GM10248 (cell line): ENCODE results near the gene ZRANB1.

Experiments used
- CTCF ChIA-PET: fragments of 300-600 bp; sonication (Branson Sonifier 250); formaldehyde crosslinking; extraction: SDS; loops from one replicate; lab custom pipeline; 2021; ENCODE audit warnings: antibody characterized with exemption; lab: Yijun Ruan, JAX
- POLR2A ChIA-PET: fragments of 350-650 bp; sonication (Branson Sonifier 250); formaldehyde crosslinking; extraction: SDS; loops from one replicate; lab custom pipeline; 2020; ENCODE audit warnings: antibody characterized with exemption; lab: Yijun Ruan, JAX
- DNase-seq: peaks from one replicate; pipeline ENCODE4 v3.0.0; 2012; ENCODE audit errors: extremely low spot score
- CTCF ChIP-seq: IDR thresholded peaks from 2 replicates; pipeline ENCODE4 v1.5.1; 2012; ENCODE audit warnings: mild to moderate bottlenecking, low read depth; ENCODE audit errors: extremely low read depth, missing control alignments, control extremely low read depth

The ZRANB1 gene

GRCh38 chr10:125034675-125035074 is 92.8 kb downstream of the ZRANB1 start:
- no peak for TF ChIP-seq CTCF
- ChIA-PET CTCF (interaction anchor here (4.1 kb wide), 1 partner anchor 13 kb away, joined by 27 read pairs; no protein-coding TSS in a partner anchor), POLR2A (no interaction called here)
- DNase-seq = no peak

DNA sequence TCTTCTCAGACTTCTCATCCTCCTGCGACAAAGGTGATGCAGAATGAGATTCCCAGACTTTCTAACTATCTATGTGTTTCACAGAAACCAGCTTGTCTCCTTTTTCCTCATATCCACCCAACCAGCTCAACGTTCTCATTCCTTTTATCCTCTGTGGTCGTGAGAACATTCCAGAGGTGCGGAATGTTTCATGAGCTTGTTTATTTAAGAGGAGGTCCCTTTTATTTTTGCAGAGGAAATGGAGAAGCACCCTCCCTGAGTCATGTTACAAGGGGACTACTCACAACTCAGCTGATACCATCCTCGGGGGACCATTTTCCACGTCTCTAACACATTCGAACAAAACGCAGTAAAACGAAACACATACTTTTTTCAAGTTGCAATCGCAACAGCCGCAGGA is 93.2 kb downstream of the ZRANB1 start:
- ChIA-PET CTCF (interaction anchor here (4.1 kb wide), 1 partner anchor 13 kb away, joined by 27 read pairs; no protein-coding TSS in a partner anchor), POLR2A (no interaction called here)
- DNase-seq = no peak
- no peak for TF ChIP-seq CTCF

DNA sequence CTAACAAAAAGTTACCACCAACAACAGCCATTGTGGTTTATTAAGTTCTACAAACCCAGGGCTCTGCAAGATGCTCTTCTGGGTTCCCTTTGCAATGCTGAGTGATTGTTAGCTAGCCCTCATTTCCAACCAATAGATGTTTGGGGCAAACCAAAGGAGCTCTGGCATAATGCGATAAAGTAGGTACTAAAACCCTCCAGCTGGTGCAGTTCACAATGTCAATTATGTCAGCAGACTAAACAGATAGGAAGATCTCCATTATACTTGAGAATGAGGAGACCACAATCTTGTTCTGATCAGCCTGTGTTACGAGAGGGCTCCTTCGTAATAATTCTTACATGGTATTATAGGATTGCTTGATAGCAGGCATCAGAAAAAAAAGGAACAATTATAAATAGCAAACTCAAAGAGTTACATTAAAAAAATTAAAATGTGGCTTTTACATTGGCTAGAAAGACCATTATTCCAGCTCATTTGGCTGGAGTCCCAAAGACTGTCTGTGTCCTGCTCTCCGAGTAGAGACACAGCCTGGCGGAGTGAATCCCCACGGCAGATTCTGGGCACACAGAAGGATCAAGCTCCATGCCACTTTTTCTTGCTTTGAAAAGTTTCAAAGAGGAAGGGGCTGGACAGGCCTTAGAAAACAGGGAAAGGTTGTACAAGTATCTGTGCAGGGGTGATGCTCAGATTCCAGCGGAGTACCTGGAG is 93.8 kb downstream of the ZRANB1 start:
- DNase-seq = no peak
- TF ChIP-seq CTCF = no peak
- POLR2A ChIA-PET = no interaction called here
- CTCF ChIA-PET = interaction anchor here (0.7 to 4.1 kb wide), 2 partner anchors 12 to 26 kb away, joined by 4 to 27 read pairs; no protein-coding TSS in a partner anchor

DNA sequence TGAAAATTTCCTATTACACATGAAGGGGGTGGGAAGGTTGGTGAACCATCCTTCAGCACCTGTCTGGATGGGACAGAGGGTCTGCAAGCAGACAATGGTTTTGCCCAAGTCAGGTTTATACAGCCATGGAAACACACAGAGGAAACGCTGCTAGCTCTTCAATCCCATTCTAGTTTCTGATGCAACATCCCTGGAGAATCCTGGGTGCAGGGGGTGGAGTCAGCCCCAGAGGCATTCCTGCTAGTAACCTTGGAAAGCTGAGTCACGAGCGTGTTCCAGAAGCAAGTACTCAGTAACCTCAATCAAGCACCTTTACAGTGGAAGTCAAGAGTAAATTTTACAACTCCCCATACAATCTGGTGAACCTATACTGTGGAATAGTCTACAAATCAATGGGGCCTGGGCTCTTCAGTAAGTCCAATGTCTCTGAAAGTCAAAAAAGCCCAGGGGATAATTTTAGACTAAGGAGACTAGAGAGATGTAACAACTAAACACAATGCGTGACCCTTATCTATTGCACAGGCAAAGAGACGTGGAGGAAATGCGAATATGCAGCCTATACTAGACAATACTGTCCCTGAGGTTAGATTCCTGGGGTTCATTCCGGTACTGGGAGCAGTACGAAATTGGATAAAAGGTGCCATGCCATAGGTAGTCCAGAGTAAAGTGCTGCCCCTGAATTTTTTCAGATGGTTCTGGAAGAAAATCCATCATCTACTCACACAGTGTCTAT is 95.4 kb downstream of the ZRANB1 start:
- CTCF ChIA-PET = interaction anchor here (0.9 to 4.1 kb wide), 2 partner anchors 10 to 44 kb away, joined by 3 to 27 read pairs; no protein-coding TSS in a partner anchor
- POLR2A ChIA-PET = no interaction called here
- no peak for TF ChIP-seq CTCF
- no peak for DNase-seq
